Smooth muscle cell (in vitro differentiated cells): ENCODE results near the gene MRPL38. TPM values are rescaled to one million over a fixed set of nuclear protein-coding genes. Genes with fewer than 3 reads are reported as not detected.

Experiments used
- DNase-seq: peaks from one replicate; lab custom pipeline; 2025; ENCODE audit not compliant: unreplicated experiment; lab: John Stamatoyannopoulos, UW
- H2AFZ ChIP-seq: fragments of 200-600 bp; sonication (generic); 2 replicates; pipeline ENCODE4 v1.6.0; 2016; ENCODE audit warnings: antibody characterized with exemption, low read depth, mild to moderate bottlenecking
- H3F3A ChIP-seq: fragments of 200-600 bp; sonication (generic); 2 replicates; pipeline ENCODE4 v1.6.0; 2017; ENCODE audit warnings: antibody characterized with exemption, low read depth
- H3K27ac ChIP-seq: fragments of 200-600 bp; sonication (generic); 2 replicates; pipeline ENCODE4 v1.5.1; 2016; ENCODE audit warnings: low read depth, mild to moderate bottlenecking
- H3K27me3 ChIP-seq: fragments of 200-600 bp; sonication (generic); 2 replicates; pipeline ENCODE4 v1.6.1; 2016; ENCODE audit warnings: low read depth, mild to moderate bottlenecking
- H3K36me3 ChIP-seq: fragments of 200-600 bp; sonication (generic); 2 replicates; pipeline ENCODE4 v1.5.1; 2016; ENCODE audit warnings: low read depth
- H3K4me1 ChIP-seq: fragments of 200-600 bp; sonication (generic); 2 replicates; pipeline ENCODE4 v1.5.1; 2016; ENCODE audit warnings: low read depth
- H3K4me2 ChIP-seq: fragments of 200-600 bp; sonication (generic); 2 replicates; pipeline ENCODE4 v1.6.0; 2016; ENCODE audit warnings: mild to moderate bottlenecking
- H3K4me3 ChIP-seq: fragments of 200-600 bp; sonication (generic); 2 replicates; pipeline ENCODE4 v1.5.1; 2016; ENCODE audit warnings: mild to moderate bottlenecking
- H3K79me2 ChIP-seq: fragments of 200-600 bp; sonication (generic); 2 replicates; pipeline ENCODE4 v1.6.0; 2016; ENCODE audit warnings: low read depth, mild to moderate bottlenecking
- H3K9ac ChIP-seq: fragments of 200-600 bp; sonication (generic); 2 replicates; pipeline ENCODE4 v1.6.0; 2016; ENCODE audit warnings: low read depth
- H3K9me3 ChIP-seq: fragments of 200-600 bp; sonication (generic); replicated peaks from 2 replicates; pipeline ENCODE4 v1.5.1; 2016; ENCODE audit warnings: low read depth
- H4K20me1 ChIP-seq: fragments of 200-600 bp; sonication (generic); 2 replicates; pipeline ENCODE4 v1.6.0; 2016; ENCODE audit warnings: low read depth
- WGBS: methylation state at CpG from one replicate; pipeline ENCODE4 v1.1.7; 2016; ENCODE audit warnings: low lambda C conversion rate; 5-methylcytosine and 5-hydroxymethylcytosine counted together
- polyA plus RNA-seq: library from polyadenylated mRNA; unstranded; fragments of >200 nt; fragmentation: Nextera tagmentation; extraction: Ambion mirVana; gene quantifications from 2 replicates; pipeline ENCODE4 v1.2.1, GENCODE V29; 2016
- total RNA-seq: library from RNA; depleted of rRNA; stranded (reverse); fragments of >200 nt; gene quantifications from 2 replicates; pipeline ENCODE4 v1.2.3, GENCODE V29; 2014
- TF ChIP-seq, protein P1 (sequence below): fragments of 200-600 bp; sonication (generic); IDR thresholded peaks from 2 replicates; pipeline ENCODE4 v1.5.1; 2017; ENCODE audit warnings: borderline replicate concordance, mild to moderate bottlenecking, antibody characterized with exemption; ENCODE audit not compliant: insufficient read depth, poor library complexity, severe bottlenecking

The MRPL38 gene
- total and polyA plus RNA-seq, 2 experiments from 2014 or later: 48.4 to 90.5 TPM

DNA sequence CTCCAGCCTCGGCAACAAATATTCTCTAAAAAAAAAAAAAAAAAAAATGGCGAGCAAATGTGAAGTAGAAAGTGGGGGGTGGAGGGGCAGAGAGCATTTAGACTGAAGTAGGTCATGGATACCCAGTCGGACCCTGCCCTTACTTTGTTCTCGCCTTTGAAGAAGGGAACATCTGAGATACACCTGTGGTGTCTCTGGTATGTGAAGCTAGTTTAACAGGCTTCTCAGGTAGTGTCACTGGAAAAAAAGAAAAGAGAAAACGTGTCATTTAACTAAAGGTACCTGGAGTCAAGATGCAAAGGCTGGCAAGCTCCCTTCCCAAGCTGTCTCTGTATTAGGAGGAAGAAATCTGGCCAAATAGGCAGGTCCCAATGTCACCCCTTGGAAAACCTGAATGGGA is 28.2 kb upstream of the MRPL38 start:
- Histone ChIP-seq H3K4me2 (no peak overlapping the region), H3K27ac (no peak overlapping the region), H3K4me3 (no peak overlapping the region), H3F3A (no peaks in the 10 kb centered on the region), H3K79me2 (no peaks in the 10 kb centered on the region), H3K9me3 (no peaks in the 10 kb centered on the region), H3K9ac (no peak overlapping the region), H3K27me3 (no peaks in the 10 kb centered on the region), H3K4me1 (no peaks in the 10 kb centered on the region), H3K36me3 (no peaks in the 10 kb centered on the region), H4K20me1 (no peaks in the 10 kb centered on the region), H2AFZ (no peak overlapping the region)
- TF ChIP-seq, protein P1, sequence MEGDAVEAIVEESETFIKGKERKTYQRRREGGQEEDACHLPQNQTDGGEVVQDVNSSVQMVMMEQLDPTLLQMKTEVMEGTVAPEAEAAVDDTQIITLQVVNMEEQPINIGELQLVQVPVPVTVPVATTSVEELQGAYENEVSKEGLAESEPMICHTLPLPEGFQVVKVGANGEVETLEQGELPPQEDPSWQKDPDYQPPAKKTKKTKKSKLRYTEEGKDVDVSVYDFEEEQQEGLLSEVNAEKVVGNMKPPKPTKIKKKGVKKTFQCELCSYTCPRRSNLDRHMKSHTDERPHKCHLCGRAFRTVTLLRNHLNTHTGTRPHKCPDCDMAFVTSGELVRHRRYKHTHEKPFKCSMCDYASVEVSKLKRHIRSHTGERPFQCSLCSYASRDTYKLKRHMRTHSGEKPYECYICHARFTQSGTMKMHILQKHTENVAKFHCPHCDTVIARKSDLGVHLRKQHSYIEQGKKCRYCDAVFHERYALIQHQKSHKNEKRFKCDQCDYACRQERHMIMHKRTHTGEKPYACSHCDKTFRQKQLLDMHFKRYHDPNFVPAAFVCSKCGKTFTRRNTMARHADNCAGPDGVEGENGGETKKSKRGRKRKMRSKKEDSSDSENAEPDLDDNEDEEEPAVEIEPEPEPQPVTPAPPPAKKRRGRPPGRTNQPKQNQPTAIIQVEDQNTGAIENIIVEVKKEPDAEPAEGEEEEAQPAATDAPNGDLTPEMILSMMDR: no peak
- no peak for DNase-seq
- 88% methylated on average over 5 of the region's 5 CpGs for WGBS

DNA sequence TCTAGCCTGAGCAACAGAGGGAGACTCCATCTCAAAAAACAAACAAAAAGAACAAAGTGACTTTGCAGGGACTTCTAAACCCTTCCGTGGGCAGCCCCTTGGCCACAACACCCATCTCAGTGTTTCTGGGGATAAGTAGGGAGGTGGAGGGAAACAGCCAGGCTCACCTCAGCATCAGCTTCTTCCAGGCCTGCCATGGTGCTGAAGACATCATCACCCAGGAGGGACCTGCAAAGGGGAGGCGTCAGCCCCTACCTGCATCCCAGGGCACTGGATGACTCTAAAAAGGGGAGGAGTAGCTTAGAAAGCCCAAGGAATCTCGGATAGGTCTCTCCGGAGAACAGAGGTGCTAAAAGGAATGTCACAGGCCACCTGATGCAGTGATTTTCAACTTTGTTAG is 26.4 kb upstream of the MRPL38 start:
- Histone ChIP-seq H3K27ac (no peak overlapping the region), H3K36me3 (no peaks in the 10 kb centered on the region), H3K9me3 (no peaks in the 10 kb centered on the region), H3K4me1 (no peaks in the 10 kb centered on the region), H2AFZ (no peak overlapping the region), H3K4me3 (no peak overlapping the region), H4K20me1 (no peaks in the 10 kb centered on the region), H3K79me2 (no peaks in the 10 kb centered on the region), H3F3A (no peaks in the 10 kb centered on the region), H3K4me2 (no peak overlapping the region), H3K9ac (no peak overlapping the region), H3K27me3 (no peaks in the 10 kb centered on the region)
- WGBS: 86% methylated on average over 4 of the region's 4 CpGs
- no peak for DNase-seq
- TF ChIP-seq, protein P1: no peak

DNA sequence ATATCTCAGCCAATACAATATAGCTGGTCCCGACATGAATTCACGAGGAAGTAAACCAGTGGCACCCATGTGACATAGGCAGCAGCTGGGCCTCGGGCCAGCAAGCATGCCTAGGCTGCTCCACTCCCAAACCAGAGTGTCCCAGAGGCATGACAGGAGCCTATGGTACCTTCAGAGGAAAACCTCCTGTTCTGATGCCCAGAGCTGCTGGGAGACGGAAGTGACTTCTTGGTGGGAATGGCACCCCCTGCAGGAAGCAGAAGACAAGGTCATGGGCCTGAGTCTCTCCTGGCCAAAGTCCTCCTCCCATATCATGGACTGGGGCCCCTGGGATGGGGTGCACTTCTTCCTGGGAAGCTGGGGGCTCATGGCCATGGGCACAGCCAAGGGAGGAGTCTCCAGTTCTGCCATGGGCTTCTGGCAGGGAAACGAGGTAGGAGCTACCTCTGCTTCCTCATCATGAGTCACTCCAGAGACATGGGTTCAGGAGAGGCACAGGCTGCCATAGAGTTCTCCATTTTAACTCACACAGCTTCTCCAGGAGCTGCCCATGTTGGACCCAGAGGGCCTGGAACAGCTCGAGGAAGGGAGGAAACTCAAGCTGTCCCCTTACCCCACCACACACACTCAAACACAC is 22.7 kb upstream of the MRPL38 start:
- Histone ChIP-seq H3K4me3 (no peak overlapping the region), H4K20me1 (no peaks in the 10 kb centered on the region), H3K79me2 (no peaks in the 10 kb centered on the region), H3K9me3 (no peaks in the 10 kb centered on the region), H3K27me3 (no peaks in the 10 kb centered on the region), H3F3A (no peaks in the 10 kb centered on the region), H2AFZ (no peak overlapping the region), H3K4me1 (no peaks in the 10 kb centered on the region), H3K4me2 (no peak overlapping the region), H3K9ac (no peak overlapping the region), H3K36me3 (no peaks in the 10 kb centered on the region), H3K27ac (no peak overlapping the region)
- WGBS: 83% methylated on average over 6 of the region's 6 CpGs
- TF ChIP-seq, protein P1: peak; percentile 20
- no peak for DNase-seq

DNA sequence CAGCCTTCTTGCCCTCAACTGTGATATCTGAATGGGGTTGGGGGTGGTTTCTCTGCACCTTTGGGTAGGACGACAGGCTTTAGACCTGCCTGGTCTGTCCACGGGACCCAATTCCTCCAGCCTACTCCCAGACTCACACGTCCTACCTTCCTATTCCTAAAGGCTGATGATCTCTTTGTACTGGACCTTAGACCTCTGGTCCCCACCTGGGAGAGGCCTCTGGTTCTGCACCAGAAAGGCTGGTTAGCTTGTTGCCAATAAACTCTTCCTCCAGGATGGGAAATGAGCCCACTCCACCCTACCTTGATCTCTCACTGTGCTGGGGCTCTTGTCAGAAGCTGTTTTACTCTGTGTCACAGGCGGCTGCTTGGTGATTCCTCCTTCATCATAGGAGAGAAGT is 21.8 kb upstream of the MRPL38 start:
- Histone ChIP-seq H3K4me2 (no peak overlapping the region), H3K4me3 (no peak overlapping the region), H4K20me1 (no peaks in the 10 kb centered on the region), H3K36me3 (no peaks in the 10 kb centered on the region), H3K27me3 (no peaks in the 10 kb centered on the region), H3K27ac (no peak overlapping the region), H3K9me3 (no peaks in the 10 kb centered on the region), H3K79me2 (no peaks in the 10 kb centered on the region), H2AFZ (no peak overlapping the region), H3K4me1 (no peaks in the 10 kb centered on the region), H3K9ac (no peak overlapping the region), H3F3A (no peaks in the 10 kb centered on the region)
- WGBS: 97% methylated on average over 4 of the region's 4 CpGs
- DNase-seq: no peak
- TF ChIP-seq, protein P1: no peak
